ENCODE results near the gene CLNK. TPM values are rescaled to one million over a fixed set of nuclear protein-coding genes. Genes with fewer than 3 reads are reported as not detected.

CLNK gene
- total RNA-seq, 1 donor, result 0.52 TPM

GRCh38 chr4:10462876-10463275, 221.7 kb downstream of the CLNK start:
- Histone ChIP-seq H3K4me1 (ENCODE audit: insufficient read depth, low read length) (peaks cover 16% of the 10 kb centered on the region), H3K9me3 (ENCODE audit: low read depth, low read length) (no peaks in the 10 kb centered on the region), H3K27me3 (ENCODE audit: insufficient read depth, low read length) (peaks cover 58% of the 10 kb centered on the region), H3K4me3 (ENCODE audit: low read length) (no peak overlapping the region)

GRCh38 chr4:10461850-10462400, 222.6 kb downstream of the CLNK start:
- peaks cover 22% of the 10 kb centered on the region for H3K4me1 ChIP-seq (ENCODE audit: insufficient read depth, low read length)
- peaks cover 62% of the 10 kb centered on the region for H3K27me3 ChIP-seq (ENCODE audit: insufficient read depth, low read length)
- no peak overlapping the region for H3K4me3 ChIP-seq (ENCODE audit: low read length)
- H3K9me3 ChIP-seq (ENCODE audit: low read depth, low read length), result no peaks in the 10 kb centered on the region

- Histone ChIP-seq H3K4me3 (ENCODE audit: low read length) (peak overlapping the region; percentile 19), H3K27me3 (ENCODE audit: insufficient read depth, low read length) (peaks cover 57% of the 10 kb centered on the region), H3K9me3 (ENCODE audit: low read depth, low read length) (no peaks in the 10 kb centered on the region), H3K4me1 (ENCODE audit: insufficient read depth, low read length) (peaks cover 26% of the 10 kb centered on the region)
Measured at GRCh38 chr4:10461091-10461849, 223.3 kb downstream of the CLNK start.

GRCh38 chr4:10460313-10461047, 224.1 kb downstream of the CLNK start:
- Histone ChIP-seq H3K9me3 (ENCODE audit: low read depth, low read length) (no peaks in the 10 kb centered on the region), H3K27me3 (ENCODE audit: insufficient read depth, low read length) (peaks cover 57% of the 10 kb centered on the region), H3K4me3 (ENCODE audit: low read length) (no peak overlapping the region), H3K4me1 (ENCODE audit: insufficient read depth, low read length) (peaks cover 28% of the 10 kb centered on the region)

GRCh38 chr4:10459305-10459704, 225.3 kb downstream of the CLNK start:
- H3K27me3 ChIP-seq (ENCODE audit: insufficient read depth, low read length), result peaks cover 49% of the 10 kb centered on the region
- H3K9me3 ChIP-seq (ENCODE audit: low read depth, low read length), result no peaks in the 10 kb centered on the region
- H3K4me1 ChIP-seq (ENCODE audit: insufficient read depth, low read length), result peaks cover 28% of the 10 kb centered on the region
- no peak overlapping the region for H3K4me3 ChIP-seq (ENCODE audit: low read length)

GRCh38 chr4:10458177-10458576, 226.4 kb downstream of the CLNK start:
- H3K9me3 ChIP-seq (ENCODE audit: low read depth, low read length), result no peaks in the 10 kb centered on the region
- peaks cover 28% of the 10 kb centered on the region for H3K4me1 ChIP-seq (ENCODE audit: insufficient read depth, low read length)
- peaks cover 42% of the 10 kb centered on the region for H3K27me3 ChIP-seq (ENCODE audit: insufficient read depth, low read length)
- no peak overlapping the region for H3K4me3 ChIP-seq (ENCODE audit: low read length)

GRCh38 chr4:10457255-10457801, 227.2 kb downstream of the CLNK start, which contains the start of gene ZNF518B:
Gene ZNF518B (minus strand): TSS chr4:10457426. CDS start chr4:10446328, 11,098 bp downstream.
- H3K4me1 ChIP-seq (ENCODE audit: insufficient read depth, low read length), result peaks cover 28% of the 10 kb centered on the region
- H3K4me3 ChIP-seq (ENCODE audit: low read length), result peak within 1 kb of the TSS; percentile 51
- H3K27me3 ChIP-seq (ENCODE audit: insufficient read depth, low read length), result peaks cover 34% of the 10 kb centered on the region
- no peaks in the 10 kb centered on the region for H3K9me3 ChIP-seq (ENCODE audit: low read depth, low read length)

GRCh38 chr4:10456595-10457254, 227.8 kb downstream of the CLNK start:
- Histone ChIP-seq H3K4me1 (ENCODE audit: insufficient read depth, low read length) (peaks cover 26% of the 10 kb centered on the region), H3K4me3 (ENCODE audit: low read length) (peak overlapping the region; percentile 51), H3K9me3 (ENCODE audit: low read depth, low read length) (no peaks in the 10 kb centered on the region), H3K27me3 (ENCODE audit: insufficient read depth, low read length) (peaks cover 28% of the 10 kb centered on the region)

GRCh38 chr4:10456260-10456594, 228.3 kb downstream of the CLNK start:
- Histone ChIP-seq H3K27me3 (ENCODE audit: insufficient read depth, low read length) (peaks cover 24% of the 10 kb centered on the region), H3K4me3 (ENCODE audit: low read length) (peak overlapping the region; percentile 51), H3K9me3 (ENCODE audit: low read depth, low read length) (no peaks in the 10 kb centered on the region), H3K4me1 (ENCODE audit: insufficient read depth, low read length) (peaks cover 21% of the 10 kb centered on the region)

GRCh38 chr4:10455133-10455532, 229.4 kb downstream of the CLNK start:
- H3K9me3 ChIP-seq (ENCODE audit: low read depth, low read length), result no peaks in the 10 kb centered on the region
- no peak overlapping the region for H3K4me3 ChIP-seq (ENCODE audit: low read length)
- H3K27me3 ChIP-seq (ENCODE audit: insufficient read depth, low read length), result peaks cover 17% of the 10 kb centered on the region
- peaks cover 12% of the 10 kb centered on the region for H3K4me1 ChIP-seq (ENCODE audit: insufficient read depth, low read length)

- peaks cover 12% of the 10 kb centered on the region for H3K4me1 ChIP-seq (ENCODE audit: insufficient read depth, low read length)
- no peaks in the 10 kb centered on the region for H3K9me3 ChIP-seq (ENCODE audit: low read depth, low read length)
- no peak overlapping the region for H3K4me3 ChIP-seq (ENCODE audit: low read length)
- H3K27me3 ChIP-seq (ENCODE audit: insufficient read depth, low read length), result peaks cover 17% of the 10 kb centered on the region
Measured at GRCh38 chr4:10454726-10455125, 229.8 kb downstream of the CLNK start.

GRCh38 chr4:10454121-10454520, 230.4 kb downstream of the CLNK start:
- Histone ChIP-seq H3K4me3 (ENCODE audit: low read length) (no peak overlapping the region), H3K4me1 (ENCODE audit: insufficient read depth, low read length) (peaks cover 12% of the 10 kb centered on the region), H3K9me3 (ENCODE audit: low read depth, low read length) (no peaks in the 10 kb centered on the region), H3K27me3 (ENCODE audit: insufficient read depth, low read length) (peaks cover 13% of the 10 kb centered on the region)

GRCh38 chr4:10448991-10449390, 235.6 kb downstream of the CLNK start:
- no peak overlapping the region for H3K4me3 ChIP-seq (ENCODE audit: low read length)
- H3K9me3 ChIP-seq (ENCODE audit: low read depth, low read length), result peaks cover 18% of the 10 kb centered on the region
- H3K27me3 ChIP-seq (ENCODE audit: insufficient read depth, low read length), result no peaks in the 10 kb centered on the region
- H3K4me1 ChIP-seq (ENCODE audit: insufficient read depth, low read length), result no peaks in the 10 kb centered on the region

GRCh38 chr4:10442976-10443375, 241.6 kb downstream of the CLNK start:
- H3K4me3 ChIP-seq (ENCODE audit: low read length), result no peak overlapping the region

GRCh38 chr4:10441512-10441911, 243.1 kb downstream of the CLNK start:
- Histone ChIP-seq H3K9me3 (ENCODE audit: low read depth, low read length) (peaks cover 40% of the 10 kb centered on the region), H3K4me1 (ENCODE audit: insufficient read depth, low read length) (no peaks in the 10 kb centered on the region)

More at GRCh38 chr4:10442976-10443375, 241.6 kb downstream of the CLNK start:
- H3K9me3 ChIP-seq (ENCODE audit: low read depth, low read length), result peaks cover 40% of the 10 kb centered on the region
- no peaks in the 10 kb centered on the region for H3K4me1 ChIP-seq (ENCODE audit: insufficient read depth, low read length)
- H3K27me3 ChIP-seq (ENCODE audit: insufficient read depth, low read length), result no peaks in the 10 kb centered on the region

More at GRCh38 chr4:10441512-10441911, 243.1 kb downstream of the CLNK start:
- Histone ChIP-seq H3K27me3 (ENCODE audit: insufficient read depth, low read length) (no peaks in the 10 kb centered on the region), H3K4me3 (ENCODE audit: low read length) (no peak overlapping the region)
